CD4-positive, alpha-beta T cell treated with Interleukin-4 for 1 hour (primary cell): ENCODE results near the gene CA6.
"Not testable (repeated sequence)": the region's sequence is repeated elsewhere in the genome, so short reads cannot be mapped to it uniquely, and the experiment has no call there.

ENCODE experiments used
- DNase-seq, 2 donors: peaks; one replicate each; pipeline ENCODE4 v3.0.0-alpha.2; 2020 to 2022

Gene CA6

DNA sequence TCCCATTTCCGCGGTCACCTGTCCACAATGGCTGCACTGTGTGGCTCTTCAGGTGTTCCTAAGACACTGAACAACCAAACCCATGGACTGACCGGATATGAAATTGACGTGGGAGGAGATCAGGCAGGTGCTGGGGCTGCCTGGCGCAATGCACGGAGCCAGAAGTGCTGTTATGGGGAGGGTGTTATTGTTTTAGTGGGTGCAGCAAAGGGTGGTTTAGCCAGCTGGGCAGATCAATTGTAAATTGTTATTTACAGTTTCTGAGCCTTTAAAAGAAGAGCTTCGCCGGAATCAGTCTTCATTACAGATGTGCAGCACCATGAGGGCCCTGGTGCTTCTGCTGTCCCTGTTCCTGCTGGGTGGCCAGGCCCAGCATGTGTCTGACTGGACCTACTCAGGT lies at the start of gene CA6:
Gene CA6, plus strand, starts transcription at position 301 of the 400 bp plus-strand sequence. Its CDS starts 19 bp downstream, at position 320.
- no peak for DNase-seq

DNA sequence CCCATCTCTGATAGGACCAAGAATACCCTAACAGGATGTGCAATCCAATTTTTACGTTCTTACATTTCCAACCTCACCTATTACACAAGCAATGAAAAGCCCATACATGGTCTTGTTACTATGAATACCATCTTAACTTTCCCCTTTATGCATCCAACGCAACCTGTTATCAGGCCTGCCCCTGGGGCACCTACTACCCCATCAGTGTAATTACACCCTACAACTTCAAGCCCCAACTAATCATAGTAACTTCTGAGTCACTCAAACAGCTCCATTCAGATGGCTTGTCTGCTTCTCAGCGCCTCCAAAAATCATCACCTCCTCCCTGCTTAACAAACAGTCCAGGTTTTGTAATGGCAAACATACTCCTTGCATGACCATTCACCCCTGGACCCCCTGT lies 48.9 kb upstream of the CA6 start:
- DNase-seq, result not testable (repeated sequence)

DNA sequence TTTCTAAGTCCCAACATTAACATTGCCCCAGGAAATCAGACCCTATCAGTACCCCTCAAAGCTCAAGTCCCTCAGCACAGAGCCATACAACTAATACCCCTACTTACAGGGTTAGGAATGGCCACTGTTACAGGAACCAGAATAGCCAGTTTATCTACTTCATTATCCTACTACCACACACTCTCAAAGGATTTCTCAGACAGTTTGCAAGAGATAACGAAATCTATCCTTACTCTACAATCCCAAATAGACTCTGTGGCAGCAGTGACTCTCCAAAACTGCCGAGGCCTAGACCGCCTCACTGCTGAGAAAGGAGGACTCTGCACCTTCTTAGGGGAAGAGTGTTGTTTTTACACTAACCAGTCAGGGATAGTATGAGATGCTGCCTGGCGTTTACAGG lies 48.2 kb upstream of the CA6 start:
- not testable (repeated sequence) for DNase-seq

DNA sequence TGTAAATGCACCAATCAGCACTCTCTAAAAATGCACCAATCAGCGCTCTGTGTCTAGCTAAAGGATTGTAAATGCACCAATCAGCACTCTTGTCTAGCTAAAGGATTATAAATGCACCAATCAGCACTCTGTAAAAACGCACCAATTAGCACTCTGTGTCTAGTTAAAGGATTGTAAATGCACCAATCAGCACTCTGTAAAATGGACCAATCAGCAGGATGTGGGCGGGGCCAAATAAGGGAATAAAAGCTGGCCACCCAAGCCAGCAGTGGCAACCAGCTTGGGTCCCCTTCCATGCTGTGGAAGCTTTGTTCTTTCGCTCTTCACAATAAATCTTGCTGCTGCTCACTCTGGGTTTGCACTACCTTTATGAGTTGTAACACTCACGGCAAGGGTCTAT lies 47.2 kb upstream of the CA6 start:
- DNase-seq, result not testable (repeated sequence)

DNA sequence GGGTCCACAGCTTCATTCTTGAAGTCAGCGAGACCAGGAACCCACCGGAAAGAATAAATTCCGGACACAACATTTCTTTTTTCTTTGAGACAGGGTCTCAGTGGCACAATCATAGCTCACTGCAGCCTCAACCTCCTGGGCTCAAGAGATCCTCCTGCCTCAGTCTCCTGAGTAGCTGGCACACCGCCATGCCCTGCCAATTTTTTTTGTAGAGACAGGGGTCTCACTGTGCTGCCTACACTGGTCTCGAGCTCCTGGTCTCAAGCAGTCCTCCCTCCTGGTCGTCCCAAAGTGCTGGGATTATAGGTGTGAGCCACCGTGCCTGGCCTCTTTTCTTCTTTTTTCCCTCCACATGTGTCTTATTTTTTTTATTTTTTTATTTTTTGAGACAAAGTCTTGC lies 46.6 kb upstream of the CA6 start:
- DNase-seq, result no peak

DNA sequence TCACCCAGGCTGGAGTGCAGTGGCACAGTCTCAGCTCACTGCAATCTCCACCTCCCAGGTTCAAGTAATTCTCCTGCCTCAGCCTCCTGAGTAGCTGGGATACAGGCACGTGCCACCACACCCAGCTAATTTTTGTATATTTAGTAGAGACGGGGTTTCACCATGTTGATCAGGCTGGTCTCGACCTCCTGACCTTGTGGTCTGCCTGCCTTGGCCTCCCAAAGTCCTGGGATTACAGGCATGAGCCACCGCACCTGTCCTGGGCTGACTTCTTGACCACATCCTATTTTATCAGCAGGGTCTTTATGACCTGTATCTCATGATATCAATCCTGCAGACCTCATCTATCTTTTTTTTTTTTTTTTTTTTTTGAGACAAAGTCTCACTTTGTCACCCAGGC lies 45.0 kb upstream of the CA6 start:
- DNase-seq, result not testable (repeated sequence)

DNA sequence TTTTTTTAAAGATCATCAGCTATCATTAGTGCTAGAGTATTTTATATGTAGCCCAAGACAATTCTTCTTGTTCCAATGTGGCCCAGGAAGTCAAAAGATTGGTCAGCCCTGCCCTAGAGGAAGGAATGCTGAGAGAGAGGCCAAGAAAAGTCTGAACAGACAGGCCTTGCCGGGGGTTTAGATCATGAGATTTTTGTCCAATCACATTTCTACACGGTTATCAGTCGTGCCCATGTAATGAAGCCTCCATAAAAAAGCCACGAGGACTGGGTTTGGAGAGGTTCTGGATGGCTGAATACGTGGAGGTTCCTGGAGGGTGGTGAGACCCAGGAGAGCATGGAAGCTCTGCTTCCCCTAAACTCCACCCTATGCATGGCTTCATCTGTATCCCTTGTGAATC lies 42.9 kb upstream of the CA6 start:
- no peak for DNase-seq

DNA sequence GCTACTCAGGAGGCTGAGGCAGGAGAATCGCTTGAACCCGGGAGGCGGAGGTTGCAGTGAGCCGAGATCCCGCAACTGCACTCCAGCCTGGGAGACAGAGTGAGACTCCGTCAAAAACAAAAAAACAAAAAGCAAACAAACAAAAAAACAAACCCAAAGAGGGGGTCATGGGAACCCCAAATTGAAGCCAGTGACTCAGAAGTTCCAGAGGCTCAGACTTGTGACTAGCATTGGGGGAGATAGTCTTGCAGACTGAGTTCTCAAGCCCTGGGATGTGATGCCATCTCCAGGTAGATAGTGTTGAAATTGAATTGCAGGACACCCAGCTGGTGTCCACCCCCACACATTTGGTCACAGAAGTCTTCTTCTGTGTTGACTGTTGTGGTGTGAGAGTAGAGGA lies 42.3 kb upstream of the CA6 start:
- DNase-seq, result no peak

DNA sequence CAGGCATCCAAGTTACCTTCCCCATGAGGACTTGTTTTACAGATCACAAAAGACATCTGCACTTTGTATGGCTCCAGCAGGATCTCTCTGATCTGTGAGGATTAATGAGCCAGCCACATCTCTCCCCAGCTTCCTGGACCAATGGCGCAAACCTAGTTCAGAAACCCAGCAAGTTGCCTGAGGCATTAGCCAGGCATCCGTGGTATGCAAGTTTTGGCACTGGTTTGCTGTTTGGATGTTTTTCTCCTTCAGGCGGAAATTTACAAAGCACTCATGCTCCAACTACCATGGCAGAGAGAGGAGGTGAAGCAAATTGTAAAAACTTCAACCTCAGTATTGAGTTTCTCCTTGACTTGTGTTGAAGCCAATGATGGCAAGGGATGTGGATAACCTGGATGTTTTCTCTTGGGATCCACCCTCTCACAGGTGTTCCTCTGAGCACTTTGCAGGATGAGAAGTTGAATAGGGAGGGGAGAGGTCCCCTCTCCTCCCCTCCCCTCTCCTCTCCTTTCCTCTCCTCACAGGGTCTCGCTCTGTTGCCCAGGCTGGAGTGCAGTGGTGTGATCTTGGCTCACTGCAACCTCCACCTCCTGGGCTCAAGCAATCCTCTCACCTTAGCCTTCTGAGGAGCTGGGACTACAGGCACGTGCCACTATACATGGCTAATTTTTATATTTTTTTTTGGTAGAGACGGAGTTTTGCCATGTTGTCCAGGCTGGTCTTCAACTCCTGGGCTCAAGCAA lies 41.6 kb upstream of the CA6 start:
- no peak for DNase-seq

DNA sequence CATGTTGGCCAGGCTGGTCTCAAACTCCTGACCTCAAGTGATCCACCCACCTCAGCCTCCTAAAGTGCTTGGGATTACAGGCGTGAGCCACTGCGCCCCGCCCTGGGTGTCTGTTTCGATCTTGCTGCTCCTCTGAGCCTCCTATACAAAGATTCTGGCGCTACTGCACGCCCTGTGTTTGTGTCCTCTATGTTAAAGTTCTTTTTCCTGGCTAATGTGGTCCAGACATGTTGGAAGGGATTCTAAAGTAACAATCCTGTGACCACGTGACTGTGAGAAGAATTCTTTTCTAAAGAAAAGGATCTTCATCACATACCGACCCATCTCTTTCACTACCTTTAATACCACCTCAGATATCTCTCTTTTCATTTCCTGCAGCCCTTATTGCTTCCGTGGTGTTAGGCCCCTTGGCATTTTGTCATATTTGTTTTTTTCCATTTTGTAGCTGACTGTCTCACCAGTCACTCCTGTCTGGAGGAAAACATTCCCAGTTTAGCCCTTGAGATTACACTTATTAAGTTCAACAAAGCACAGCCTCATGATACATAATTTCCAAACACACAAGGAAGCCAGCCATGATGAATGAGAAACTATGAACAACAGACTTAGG lies 40.0 kb upstream of the CA6 start:
- no peak for DNase-seq

DNA sequence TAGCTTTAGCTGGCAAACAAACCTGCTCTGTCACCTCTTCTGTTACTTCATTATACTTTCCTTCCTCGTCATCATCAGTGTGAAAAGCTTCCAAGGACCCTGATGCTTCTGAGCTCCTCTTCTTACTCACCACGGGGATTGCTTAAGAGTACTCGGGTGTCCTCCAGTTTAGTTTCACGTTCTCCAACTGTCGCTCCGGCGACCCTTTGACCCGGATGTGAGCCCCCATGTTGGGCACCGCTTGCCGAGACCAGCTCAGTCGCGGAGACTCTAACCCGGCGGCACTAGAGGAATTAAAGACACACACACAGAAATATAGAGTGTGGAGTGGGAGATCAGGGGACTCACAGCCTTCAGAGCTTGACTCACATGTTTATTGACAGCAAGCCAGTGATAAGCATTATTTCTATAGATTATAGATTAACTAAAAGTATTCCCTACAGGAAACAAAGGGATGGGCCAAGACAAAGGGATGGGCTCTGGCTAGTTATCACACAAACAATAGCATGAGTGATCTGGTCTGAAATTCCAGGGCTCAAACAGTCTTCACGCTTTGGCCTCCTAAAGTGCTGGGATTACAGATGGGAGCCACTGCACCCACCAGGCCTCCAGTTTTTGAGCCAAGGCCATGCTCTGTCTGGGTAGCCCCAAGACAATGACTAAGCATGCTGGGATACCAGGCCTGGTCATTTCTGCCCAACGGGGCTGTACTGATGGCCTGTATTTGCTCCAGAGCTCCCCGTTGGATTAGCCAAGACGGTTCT lies 37.1 kb upstream of the CA6 start:
- DNase-seq, result peak in 1 of 2 donors; percentile 22

DNA sequence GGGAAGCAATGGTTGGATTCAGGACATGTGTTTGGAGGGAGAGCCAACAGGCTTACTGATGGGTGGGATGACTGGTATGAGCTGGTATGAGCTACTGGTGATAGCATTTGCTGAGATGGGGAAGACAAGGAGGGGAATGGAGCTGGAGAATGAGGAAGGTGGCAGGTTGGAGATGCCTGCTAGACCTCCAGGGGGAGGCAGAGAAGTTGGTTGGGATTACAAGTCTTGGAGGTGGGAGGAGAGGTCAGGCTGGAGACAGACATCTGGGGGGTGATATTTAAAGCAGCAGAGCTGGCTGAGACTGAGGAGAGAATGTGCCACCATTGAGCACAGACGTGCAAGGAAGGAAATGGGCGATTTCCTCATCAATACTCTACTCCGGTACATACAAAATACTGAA lies 35.3 kb upstream of the CA6 start:
- DNase-seq, result no peak

DNA sequence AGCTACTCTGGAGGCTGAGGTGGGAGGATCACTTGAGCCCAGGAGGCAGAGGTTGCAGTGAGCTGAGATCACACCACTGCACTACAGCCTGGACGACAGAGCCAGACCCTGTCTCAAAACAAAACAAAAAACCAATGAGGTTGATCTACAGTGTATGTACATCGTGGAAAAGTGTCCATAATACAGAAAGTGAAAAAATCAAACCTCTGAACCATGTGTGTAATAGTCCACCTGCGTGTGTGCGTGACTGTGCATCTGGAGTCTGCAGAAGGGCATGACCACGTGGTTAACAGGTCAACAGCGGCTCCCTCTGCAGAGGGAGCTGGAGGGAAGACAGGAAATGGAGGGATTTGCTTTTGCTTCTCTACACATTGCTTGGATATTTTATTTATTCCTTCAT lies 34.8 kb upstream of the CA6 start:
- no peak for DNase-seq

DNA sequence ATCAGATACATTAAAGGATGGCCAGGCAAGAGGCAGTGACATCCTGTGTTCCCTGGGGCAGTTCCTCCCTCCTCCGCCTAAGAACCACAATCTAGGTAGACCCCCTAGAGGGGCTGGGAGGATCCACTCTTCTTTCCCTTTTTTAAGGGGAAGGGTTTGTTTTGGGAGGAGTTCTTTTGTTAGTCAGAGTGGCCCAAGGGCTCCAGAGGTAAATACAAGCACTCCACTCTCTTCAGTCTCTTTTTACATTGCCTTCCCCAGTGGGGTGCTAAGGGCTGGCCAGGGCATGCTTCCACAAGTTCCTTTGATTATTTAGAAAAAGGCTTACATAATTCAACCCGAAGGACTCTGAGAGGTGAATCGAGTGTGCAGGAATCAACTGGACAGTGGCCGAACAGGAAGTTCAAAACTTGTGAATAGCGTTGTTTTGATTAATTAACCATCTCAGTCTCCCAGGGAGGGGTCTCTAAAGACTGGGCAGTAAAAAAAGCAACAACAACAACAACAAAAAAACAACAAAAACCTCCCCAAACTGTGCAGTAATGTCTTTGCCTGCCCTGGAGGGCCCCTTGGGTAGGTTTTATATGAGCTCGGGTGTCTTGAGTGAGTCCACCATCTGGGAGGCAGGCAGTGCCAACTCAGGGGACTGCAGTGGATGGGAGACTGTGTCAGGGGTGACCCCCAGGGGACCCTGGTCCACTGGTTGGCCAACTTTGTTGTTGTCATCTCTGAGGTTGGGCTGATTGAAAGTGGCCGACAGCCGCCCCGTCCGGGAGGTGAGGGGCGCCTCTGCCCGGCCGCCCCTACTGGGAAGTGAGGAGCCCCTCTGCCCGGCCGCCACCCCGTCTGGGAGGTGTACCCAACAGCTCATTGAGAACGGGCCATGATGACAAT lies 34.0 kb upstream of the CA6 start:
- no peak for DNase-seq

DNA sequence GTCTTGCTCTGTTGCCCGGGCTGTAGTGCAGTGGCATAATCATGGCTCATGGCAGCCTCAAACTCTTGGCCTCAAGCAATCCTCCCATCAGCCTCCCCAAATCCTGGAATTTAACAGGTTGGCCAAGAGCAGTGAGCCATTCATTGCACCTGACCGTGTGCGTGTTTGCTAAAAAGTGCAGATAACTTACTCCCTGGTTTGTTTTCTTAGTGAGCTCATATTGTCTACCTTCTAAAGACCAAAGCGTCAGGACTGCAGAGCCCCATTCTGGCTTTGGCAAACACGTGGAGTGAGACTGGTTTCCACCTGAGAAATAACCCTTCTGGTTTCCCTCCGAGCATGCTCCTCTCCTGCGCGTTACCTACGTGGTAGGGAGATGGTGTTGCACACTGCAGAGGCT lies 32.2 kb upstream of the CA6 start:
- DNase-seq, result no peak

DNA sequence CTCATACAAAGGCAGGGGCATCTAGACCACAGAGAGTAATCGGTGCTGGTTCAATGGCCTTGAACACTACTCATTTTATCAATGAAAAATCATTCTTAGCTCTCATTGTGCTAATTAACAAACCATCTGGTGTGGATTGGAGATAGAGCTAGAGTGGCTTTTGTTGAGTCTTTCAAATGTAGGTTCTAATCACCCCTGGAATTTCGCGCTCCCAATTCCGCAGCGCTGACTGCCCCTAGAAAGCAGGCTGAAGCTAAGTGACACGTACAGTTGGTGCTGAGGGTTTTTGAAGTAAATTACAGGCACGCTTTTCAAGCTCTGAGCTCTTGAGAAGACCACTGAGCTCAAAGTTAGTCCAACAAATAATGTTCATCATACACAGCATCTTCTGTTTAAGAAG lies 31.2 kb upstream of the CA6 start:
- DNase-seq, result no peak

DNA sequence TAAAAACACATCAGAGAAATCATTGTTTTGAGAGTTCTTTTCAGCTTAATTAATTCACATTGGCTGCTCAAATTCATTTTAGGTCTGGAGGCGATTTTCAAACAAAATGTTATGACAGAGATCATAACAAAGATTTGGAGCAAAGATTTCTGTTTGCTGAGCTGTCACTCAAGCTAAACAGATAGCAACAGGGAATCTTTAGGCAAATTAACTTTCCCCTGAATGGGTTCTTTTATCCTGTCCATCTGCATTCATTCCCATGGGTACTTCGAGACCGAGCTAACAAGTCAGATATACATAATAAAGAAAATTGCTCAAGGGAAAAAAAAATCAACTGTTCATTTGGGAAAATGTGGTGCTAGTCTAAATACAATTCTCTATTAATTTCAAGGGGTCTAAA lies 30.2 kb upstream of the CA6 start:
- DNase-seq, result no peak

DNA sequence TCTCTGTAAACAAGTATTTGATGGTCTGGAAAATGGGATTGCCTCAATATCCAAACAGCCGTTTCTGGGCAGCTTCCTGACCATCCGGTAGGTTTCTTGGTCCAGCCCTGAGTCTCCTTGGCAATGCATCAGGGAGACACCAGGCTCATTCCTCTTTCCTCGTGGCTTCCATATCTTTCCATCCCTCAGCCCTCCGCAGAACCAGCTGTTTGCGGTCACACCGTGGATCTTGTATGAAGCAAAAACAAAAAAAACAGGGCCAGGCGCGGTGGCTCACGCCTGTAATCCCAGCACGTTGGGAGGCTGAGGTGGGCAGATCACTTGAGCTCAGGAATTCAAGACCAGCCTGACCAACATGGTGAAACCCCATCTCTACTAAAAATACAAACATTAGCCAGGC lies 28.1 kb upstream of the CA6 start:
- DNase-seq, result not testable (repeated sequence)

DNA sequence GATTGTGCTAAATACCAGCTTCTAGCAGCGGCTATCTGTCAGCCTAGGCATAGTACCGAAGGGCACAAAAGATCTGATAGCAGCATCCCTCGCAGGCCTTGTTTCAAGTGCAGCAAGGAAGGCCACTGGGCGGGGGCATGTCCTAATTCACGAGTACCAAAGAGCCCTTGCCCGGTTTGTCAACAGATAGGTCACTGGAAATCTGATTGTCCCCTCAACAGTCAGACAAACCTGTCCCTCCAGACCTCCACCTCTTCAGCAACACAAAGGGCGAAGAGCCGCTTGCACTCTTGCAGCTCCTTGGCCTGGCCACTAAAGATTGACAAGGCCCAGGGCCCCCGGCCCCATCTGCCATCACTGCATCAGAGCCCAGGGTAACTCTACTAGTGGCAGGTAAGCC lies 22.7 kb upstream of the CA6 start:
- DNase-seq, result no peak

DNA sequence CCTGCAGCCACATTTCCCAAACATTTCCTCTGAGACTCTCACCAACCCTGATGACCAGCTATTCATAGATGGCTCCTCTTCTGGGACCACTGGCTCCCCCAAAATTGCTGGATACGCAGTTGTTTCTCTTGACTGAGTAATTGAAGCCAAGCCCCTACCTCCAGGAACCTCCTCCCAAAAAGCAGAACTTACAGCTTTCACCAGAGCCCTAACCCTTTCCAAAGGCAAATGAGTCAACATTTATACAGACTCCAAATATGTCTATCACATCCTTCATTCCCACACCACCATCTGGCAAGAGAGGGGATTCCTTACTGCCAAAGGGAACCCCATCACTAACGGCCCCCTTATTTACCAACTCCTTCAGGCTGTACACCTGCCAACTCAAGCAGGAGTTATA lies 20.3 kb upstream of the CA6 start:
- DNase-seq, result no peak

DNA sequence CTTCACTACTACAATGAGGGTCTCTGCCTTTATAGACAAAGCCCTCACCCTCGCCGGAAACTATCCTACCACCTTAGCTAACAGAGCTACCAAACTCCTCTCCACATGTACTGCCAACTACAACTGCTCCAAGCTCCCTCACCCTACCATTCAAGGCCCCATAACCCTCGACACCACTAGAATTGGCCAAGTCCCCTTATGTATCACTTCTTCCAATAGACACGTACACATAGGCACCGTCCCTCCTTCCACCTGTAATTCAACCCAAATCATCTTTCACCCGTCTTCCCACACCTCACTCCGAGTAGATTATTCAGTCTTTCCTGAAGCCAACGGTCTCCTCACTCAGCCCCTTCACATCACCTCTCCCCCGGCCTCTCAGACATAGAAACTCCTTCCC lies 19.7 kb upstream of the CA6 start:
- no peak for DNase-seq

DNA sequence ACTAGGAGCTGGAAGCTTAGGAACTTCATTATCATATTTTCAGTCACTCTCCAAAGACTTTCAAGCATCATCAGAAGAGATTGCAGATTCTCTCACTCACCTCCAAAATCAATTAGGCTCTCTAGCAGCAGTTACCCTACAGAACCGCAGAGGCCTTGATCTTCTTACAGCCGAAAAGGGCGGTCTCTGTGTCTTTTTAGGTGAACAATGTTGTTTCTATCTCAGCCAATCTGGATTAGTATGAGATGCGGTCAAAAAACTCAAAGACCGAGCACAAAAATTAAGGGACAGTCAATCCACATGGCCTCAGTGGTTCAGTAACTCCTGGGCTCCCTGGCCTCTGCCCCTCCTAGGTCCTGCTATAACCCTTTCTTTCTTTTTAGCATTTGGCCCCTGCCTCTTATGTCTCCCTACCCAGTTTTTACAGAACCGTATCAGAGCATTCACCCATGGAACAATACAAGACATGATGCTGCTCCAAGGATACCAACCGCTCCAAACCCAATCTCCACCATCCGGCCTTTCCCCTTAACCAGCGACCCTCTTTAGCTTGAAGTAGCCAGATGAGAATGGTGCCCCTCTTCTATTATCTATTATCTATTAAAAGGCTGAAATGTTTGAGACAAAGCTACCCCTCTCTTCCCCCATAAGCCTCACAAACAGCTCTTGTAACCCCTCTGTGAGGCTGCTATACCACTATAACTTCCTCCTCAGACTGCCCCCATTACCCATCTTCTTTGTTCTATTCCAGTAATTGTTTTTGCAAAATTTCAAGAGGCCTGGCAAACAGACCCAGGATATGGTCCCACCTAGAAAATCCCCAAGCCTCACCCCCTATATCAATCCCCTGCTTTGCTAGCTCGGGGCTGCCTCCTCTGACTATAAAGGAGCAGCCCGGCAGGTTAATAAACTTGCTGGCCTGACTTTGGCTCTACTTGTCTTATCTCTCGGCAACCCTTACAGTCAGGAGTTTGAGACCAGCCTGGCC lies 18.7 kb upstream of the CA6 start:
- DNase-seq, result peak; percentile 38 to 62
